Stomach (tissue), 4 donors: ENCODE measurements around the gene PPP1R3A.

Experiments used
- POLR2AphosphoS5 ChIP-seq, 3 donors: sonication (generic); formaldehyde crosslinking; IDR thresholded peaks; one replicate each; pipeline ENCODE4 v1.6.1; 2016; ENCODE audit warnings: antibody characterized with exemption in 3 of 3
- TF ChIP-seq, protein P1 (sequence below), 7 experiments: fragments of 450-650 bp in 4 of 7; fragments of 200-600 bp in 3 of 7; sonication (generic) in 3 of 7; IDR thresholded peaks; one replicate each; pipeline ENCODE4 v1.5.1; 2016 to 2019; ENCODE audit warnings: antibody characterized with exemption in 7 of 7, control low read depth in 2 of 7, mild to moderate bottlenecking in 1 of 7

DNA sequence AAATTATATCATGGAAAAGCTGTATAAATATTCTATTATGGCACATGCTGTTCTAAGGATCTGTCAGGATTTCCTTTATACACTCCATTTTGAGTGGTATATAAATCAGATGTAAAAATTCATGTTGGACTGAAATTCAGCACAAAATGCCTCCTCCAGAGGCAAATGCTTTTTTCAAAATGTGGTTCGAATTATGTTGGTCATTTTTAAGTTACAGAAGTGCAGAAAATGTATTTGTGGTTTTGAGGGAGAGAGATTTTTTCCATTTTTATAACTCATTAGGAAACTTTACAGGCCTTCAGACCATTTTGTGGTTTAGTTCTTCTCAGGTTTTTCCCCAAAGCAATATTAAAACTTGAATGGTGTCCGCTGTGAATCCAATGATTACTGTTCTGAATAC is 2.9 kb downstream of the PPP1R3A start:
- TF ChIP-seq, protein P1, sequence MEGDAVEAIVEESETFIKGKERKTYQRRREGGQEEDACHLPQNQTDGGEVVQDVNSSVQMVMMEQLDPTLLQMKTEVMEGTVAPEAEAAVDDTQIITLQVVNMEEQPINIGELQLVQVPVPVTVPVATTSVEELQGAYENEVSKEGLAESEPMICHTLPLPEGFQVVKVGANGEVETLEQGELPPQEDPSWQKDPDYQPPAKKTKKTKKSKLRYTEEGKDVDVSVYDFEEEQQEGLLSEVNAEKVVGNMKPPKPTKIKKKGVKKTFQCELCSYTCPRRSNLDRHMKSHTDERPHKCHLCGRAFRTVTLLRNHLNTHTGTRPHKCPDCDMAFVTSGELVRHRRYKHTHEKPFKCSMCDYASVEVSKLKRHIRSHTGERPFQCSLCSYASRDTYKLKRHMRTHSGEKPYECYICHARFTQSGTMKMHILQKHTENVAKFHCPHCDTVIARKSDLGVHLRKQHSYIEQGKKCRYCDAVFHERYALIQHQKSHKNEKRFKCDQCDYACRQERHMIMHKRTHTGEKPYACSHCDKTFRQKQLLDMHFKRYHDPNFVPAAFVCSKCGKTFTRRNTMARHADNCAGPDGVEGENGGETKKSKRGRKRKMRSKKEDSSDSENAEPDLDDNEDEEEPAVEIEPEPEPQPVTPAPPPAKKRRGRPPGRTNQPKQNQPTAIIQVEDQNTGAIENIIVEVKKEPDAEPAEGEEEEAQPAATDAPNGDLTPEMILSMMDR (IDR thresholded peaks at IDR 0.05), result no peak
- no peak for TF ChIP-seq POLR2AphosphoS5 (IDR thresholded peaks at IDR 0.05)
